Panc1 (cell line): ENCODE results near the gene UPF2. TPM values are rescaled to one million over a fixed set of nuclear protein-coding genes. Genes with fewer than 3 reads are reported as not detected.

Source experiments
- ATAC-seq: fragments of 200-7000 bp; cut with Tn5 transposase; 2 replicates; pipeline ENCODE4 v1.9.1; 2020; ENCODE audit warnings: mild to moderate bottlenecking, moderate library complexity
- BruUV-seq: library from RNA; stranded (reverse); fragments of 400-500 nt; replicated peaks from 2 replicates; lab custom pipeline; 2021; lab: Mats Ljungman, UMichigan
- CTCF ChIA-PET: fragments of 300-600 bp; sonication (Branson Sonifier 250); formaldehyde crosslinking; loops from one replicate; lab custom pipeline; 2022; ENCODE audit warnings: antibody characterized with exemption; lab: Charles Lee
- POLR2A ChIA-PET: fragments of 300-600 bp; sonication (Branson Sonifier 250); formaldehyde crosslinking; loops from one replicate; lab custom pipeline; 2022; ENCODE audit warnings: antibody characterized with exemption; lab: Charles Lee
- DNase-seq: peaks from one replicate; pipeline ENCODE4 v3.0.0-alpha.2; 2010; ENCODE audit warnings: low read depth, low spot score
- H3K27ac ChIP-seq: 2 replicates; pipeline ENCODE4 v1.5.1; 2011; ENCODE audit warnings: mild to moderate bottlenecking, low read length, inconsistent platforms
- H3K27me3 ChIP-seq: fragments of 200-500 bp; sonication (Bioruptor generic); 2 replicates; pipeline ENCODE4 v1.6.0; 2014; ENCODE audit warnings: low read length, inconsistent platforms; ENCODE audit not compliant: control insufficient read depth, insufficient read depth
- H3K36me3 ChIP-seq: fragments of 200-500 bp; sonication (Bioruptor generic); 2 replicates; pipeline ENCODE4 v1.5.1; 2014; ENCODE audit warnings: inconsistent platforms, mild to moderate bottlenecking, low read length, moderate library complexity; ENCODE audit not compliant: control insufficient read depth, insufficient read depth
- H3K4me1 ChIP-seq: 2 replicates; pipeline ENCODE4 v1.5.1; 2011; ENCODE audit warnings: inconsistent platforms, mild to moderate bottlenecking, low read length, moderate library complexity; ENCODE audit not compliant: control insufficient read depth, insufficient read depth
- H3K4me3 ChIP-seq, 2 experiments: 2 replicates each; pipeline ENCODE4 v1.5.1; 2011 to 2012; ENCODE audit warnings: low read depth in 2 of 2, low read length in 2 of 2, mild to moderate bottlenecking in 2 of 2, inconsistent platforms in 1 of 2, moderate library complexity in 1 of 2
- H3K9me3 ChIP-seq: fragments of 200-500 bp; sonication (Bioruptor generic); 2 replicates; pipeline ENCODE4 v1.5.1; 2014; ENCODE audit warnings: low read depth, mild to moderate bottlenecking, inconsistent platforms, low read length, moderate library complexity; ENCODE audit not compliant: control insufficient read depth, insufficient read depth
- CTCF ChIP-seq: fragments of 450-650 bp; IDR thresholded peaks from 2 replicates; pipeline ENCODE4 v1.5.1; 2017; ENCODE audit warnings: mild to moderate bottlenecking
- POLR2AphosphoS5 ChIP-seq: IDR thresholded peaks from 2 replicates; pipeline ENCODE4 v1.6.1; 2012; ENCODE audit warnings: mild to moderate bottlenecking, low read depth, low read length, moderate library complexity
- REST ChIP-seq, 2 experiments: IDR thresholded peaks; 2 replicates each; pipeline ENCODE4 v1.6.1; 2011 to 2012; ENCODE audit warnings: low read depth in 2 of 2, control low read depth in 1 of 2, low read length in 1 of 2, mild to moderate bottlenecking in 1 of 2, moderate library complexity in 1 of 2; ENCODE audit not compliant: insufficient read depth in 1 of 2
- SIN3A ChIP-seq: IDR thresholded peaks from 2 replicates; pipeline ENCODE4 v1.6.1; 2012; ENCODE audit warnings: low read depth, mild to moderate bottlenecking, low read length, moderate library complexity, borderline replicate concordance; ENCODE audit not compliant: insufficient read depth
- TCF7L2 ChIP-seq: IDR thresholded peaks from 2 replicates; pipeline ENCODE4 v1.6.1; 2011; ENCODE audit warnings: mild to moderate bottlenecking, low read depth, low read length, inconsistent platforms
- in situ Hi-C: cut with HindIII; loops from 2 replicates; pipeline ENCODE4 v1.10.0; 2016; ENCODE audit warnings: low sequenced_read_pairs, low pct_unique_long_range_greater_than_20kb
- intact Hi-C: fragments of 100-400 bp; cut with micrococcal nuclease; formaldehyde crosslinking; loops from one replicate; pipeline ENCODE4 v1.10.0; 2022; ENCODE audit not compliant: unreplicated experiment
- total RNA-seq: library from RNA; stranded (reverse); gene quantifications from one replicate; pipeline ENCODE4 v1.2.1, GENCODE V29; 2021; ENCODE audit not compliant: unreplicated experiment

The UPF2 gene
- total RNA-seq, 1 experiment from 2014 or later = 19.1 TPM

GRCh38 chr10:11930312-11930978 is 112.2 kb downstream of the UPF2 start:
- no peaks in the 10 kb centered on the region for H3K27me3 ChIP-seq
- ATAC-seq (no peak), DNase-seq (no peak)
- BruUV-seq = no TSS peak
- peaks cover 11% of the 10 kb centered on the region; the same call in 1 of the 2 replicates for H3K36me3 ChIP-seq
- intact Hi-C loops = no loop called here
- TF ChIP-seq REST (IDR thresholded peaks at IDR 0.05; ENCODE audit: insufficient read depth in 1 of 2, low read depth in 2 of 2, low read length in 1 of 2) = no peak
- TF ChIP-seq SIN3A = no peak
- TF ChIP-seq CTCF = no peak
- TF ChIP-seq TCF7L2 = no peak
- TF ChIP-seq POLR2AphosphoS5 = no peak
- ChIA-PET POLR2A (no interaction called here), CTCF (no interaction called here)
- in situ Hi-C loops = no loop called here
- H3K4me1 ChIP-seq = no peaks in the 10 kb centered on the region
- H3K4me3 ChIP-seq = no peak overlapping the region
- no peaks in the 10 kb centered on the region for H3K9me3 ChIP-seq
- no peak overlapping the region for H3K27ac ChIP-seq

- H3K27ac ChIP-seq = no peak overlapping the region
- in situ Hi-C loops = no loop called here
- H3K9me3 ChIP-seq = no peaks in the 10 kb centered on the region
- no TSS peak for BruUV-seq
- no peaks in the 10 kb centered on the region for H3K27me3 ChIP-seq
- DNase-seq (no peak), ATAC-seq (no peak)
- no peak for TF ChIP-seq CTCF
- TF ChIP-seq SIN3A = no peak
- TF ChIP-seq REST (IDR thresholded peaks at IDR 0.05; ENCODE audit: insufficient read depth in 1 of 2, low read depth in 2 of 2, low read length in 1 of 2) = no peak
- no peak for TF ChIP-seq TCF7L2
- TF ChIP-seq POLR2AphosphoS5 = no peak
- intact Hi-C loops = no loop called here
- H3K4me3 ChIP-seq = no peak overlapping the region
- CTCF ChIA-PET = no interaction called here
- H3K36me3 ChIP-seq = peaks cover 11% of the 10 kb centered on the region; the same call in 1 of the 2 replicates
- POLR2A ChIA-PET = no interaction called here
- H3K4me1 ChIP-seq = no peaks in the 10 kb centered on the region
Measured at GRCh38 chr10:11927746-11928145, 114.9 kb downstream of the UPF2 start.
